Hair follicular keratinocyte (primary cell): ENCODE results near the gene THAP12. TPM values are rescaled to one million over a fixed set of nuclear protein-coding genes. Genes with fewer than 3 reads are reported as not detected.

Experiments used
- total RNA-seq: library from RNA; depleted of rRNA; stranded (reverse); fragments of >200 nt; gene quantifications from 2 replicates; pipeline ENCODE4 v1.2.3, GENCODE V29; 2015

Gene THAP12
- total RNA-seq: 26.5 and 37.2 TPM in 2 replicates

GRCh38 chr11:76380977-76381719 lies at the start of gene THAP12, which contains the start of gene GVQW3:
THAP12 (minus strand) TSS chr11:76381132; CDS start chr11:76380836, 296 bp downstream.
GVQW3 (plus strand) TSS chr11:76381323; CDS start chr11:76381829, 506 bp downstream.

Other genes with a start within 250 kb of the THAP12 start
- gene WNT11, start 174.6 kb downstream of the THAP12 start, total RNA-seq: 0.39 TPM in 1 of 2 replicates, not detected in the other
- gene GVQW3, start 191 bp upstream of the THAP12 start, total RNA-seq: 0.16 and 0.38 TPM in 2 replicates
- 5.1 and 5.5 TPM in 2 replicates for gene EMSY, start 63.9 kb upstream of the THAP12 start, total RNA-seq